Brain microvascular endothelial cell (primary cell): ENCODE data around the gene LARP4B.
A peak's percentile ranks its signal among the peaks of the same experiment; 100 is the strongest.

ENCODE experiments used
- DNase-seq: peaks from one replicate; pipeline ENCODE4 v3.0.0-alpha.2; 2020
- H3K27ac ChIP-seq: fragments of 250-450 bp; sonication (Bioruptor Pico); 2 replicates; pipeline ENCODE4 v1.5.1; 2020; ENCODE audit warnings: mild to moderate bottlenecking, moderate library complexity
- H3K27me3 ChIP-seq: fragments of 250-450 bp; sonication (Bioruptor Pico); replicated peaks from 2 replicates; pipeline ENCODE4 v1.5.1; 2020; ENCODE audit warnings: mild to moderate bottlenecking
- H3K36me3 ChIP-seq: fragments of 250-450 bp; sonication (Bioruptor Pico); replicated peaks from 2 replicates; pipeline ENCODE4 v1.5.1; 2020; ENCODE audit warnings: mild to moderate bottlenecking
- H3K4me3 ChIP-seq: 2 replicates; pipeline ENCODE4 v1.5.1; 2011; ENCODE audit warnings: low read depth, mild to moderate bottlenecking, control low read depth, low read length, moderate library complexity
- in situ Hi-C: cut with HindIII; loops from 2 replicates; pipeline ENCODE4 v1.10.0; 2017; ENCODE audit warnings: low sequenced_read_pairs, low pct_ligation_motif_present
- TF ChIP-seq, protein P1 (sequence below): IDR thresholded peaks from 2 replicates; pipeline ENCODE4 v1.5.1; 2011; ENCODE audit warnings: low read depth, mild to moderate bottlenecking, moderate library complexity, low read length, control low read depth, inconsistent platforms; ENCODE audit errors: missing control alignments

Gene LARP4B

DNA sequence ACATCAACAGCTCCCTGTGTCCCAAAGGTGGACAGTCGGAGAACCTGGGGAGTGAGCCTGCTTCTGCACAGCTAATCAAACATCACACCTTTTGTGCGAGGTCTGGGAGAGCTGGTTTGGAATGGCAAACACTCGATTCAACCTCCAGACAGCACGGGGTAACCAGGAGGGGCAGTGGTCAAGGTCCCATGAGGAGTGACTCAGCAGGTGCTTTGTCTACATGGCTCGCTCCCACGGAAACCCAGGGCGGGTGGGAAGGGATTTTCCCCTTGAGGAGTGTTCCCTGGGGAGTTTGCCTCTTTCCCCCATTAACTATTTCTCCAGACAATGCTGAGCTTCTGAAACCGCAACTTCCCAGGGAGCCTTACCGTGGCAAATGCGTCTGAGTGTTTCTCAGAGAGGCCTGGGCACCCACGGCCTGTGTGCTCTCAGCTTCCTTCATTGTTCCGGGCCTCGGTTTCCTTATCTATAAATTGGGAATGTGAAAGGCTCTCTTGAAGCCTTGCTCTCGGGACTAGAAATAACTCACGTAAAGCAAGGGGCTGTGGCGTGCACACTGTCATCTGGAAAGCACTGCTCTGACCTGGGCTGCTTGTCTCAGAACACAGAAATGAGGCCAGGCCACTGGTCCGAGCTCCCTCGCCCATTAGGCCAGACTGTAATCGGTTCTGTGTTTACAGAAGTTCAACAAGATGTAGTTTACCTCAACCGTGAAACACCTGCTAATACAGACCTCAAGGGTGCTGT, 42.7 kb upstream of the LARP4B start:
- TF ChIP-seq, protein P1, sequence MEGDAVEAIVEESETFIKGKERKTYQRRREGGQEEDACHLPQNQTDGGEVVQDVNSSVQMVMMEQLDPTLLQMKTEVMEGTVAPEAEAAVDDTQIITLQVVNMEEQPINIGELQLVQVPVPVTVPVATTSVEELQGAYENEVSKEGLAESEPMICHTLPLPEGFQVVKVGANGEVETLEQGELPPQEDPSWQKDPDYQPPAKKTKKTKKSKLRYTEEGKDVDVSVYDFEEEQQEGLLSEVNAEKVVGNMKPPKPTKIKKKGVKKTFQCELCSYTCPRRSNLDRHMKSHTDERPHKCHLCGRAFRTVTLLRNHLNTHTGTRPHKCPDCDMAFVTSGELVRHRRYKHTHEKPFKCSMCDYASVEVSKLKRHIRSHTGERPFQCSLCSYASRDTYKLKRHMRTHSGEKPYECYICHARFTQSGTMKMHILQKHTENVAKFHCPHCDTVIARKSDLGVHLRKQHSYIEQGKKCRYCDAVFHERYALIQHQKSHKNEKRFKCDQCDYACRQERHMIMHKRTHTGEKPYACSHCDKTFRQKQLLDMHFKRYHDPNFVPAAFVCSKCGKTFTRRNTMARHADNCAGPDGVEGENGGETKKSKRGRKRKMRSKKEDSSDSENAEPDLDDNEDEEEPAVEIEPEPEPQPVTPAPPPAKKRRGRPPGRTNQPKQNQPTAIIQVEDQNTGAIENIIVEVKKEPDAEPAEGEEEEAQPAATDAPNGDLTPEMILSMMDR = no peak
- Histone ChIP-seq H3K4me3 (no peak overlapping the region), H3K36me3 (no peaks in the 10 kb centered on the region), H3K27ac (no peak overlapping the region), H3K27me3 (no peaks in the 10 kb centered on the region)
- in situ Hi-C loops = no loop called here
- DNase-seq = peak; percentile 73

DNA sequence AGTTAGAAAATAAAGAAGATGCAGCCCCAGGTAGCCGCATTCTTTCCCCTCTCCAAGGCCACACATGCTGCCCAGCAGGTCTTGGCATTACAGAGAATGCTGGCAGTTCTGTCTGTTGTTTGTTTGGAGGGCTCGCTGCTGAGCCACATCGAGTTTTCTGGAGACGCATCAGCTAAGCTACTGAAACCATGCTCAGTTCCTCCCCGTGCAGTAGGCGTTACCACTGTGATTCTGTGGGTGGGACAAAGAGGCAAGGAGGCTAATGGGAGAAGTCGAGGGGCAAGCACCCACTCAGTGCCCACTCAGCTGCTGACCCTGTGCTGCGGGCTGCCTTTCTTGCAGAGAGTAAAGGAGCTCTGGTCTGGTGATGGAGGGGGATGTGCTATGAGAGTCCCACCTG, 41.3 kb upstream of the LARP4B start:
- Histone ChIP-seq H3K27me3 (no peaks in the 10 kb centered on the region), H3K4me3 (no peak overlapping the region), H3K27ac (no peak overlapping the region), H3K36me3 (no peaks in the 10 kb centered on the region)
- in situ Hi-C loops = no loop called here
- no peak for DNase-seq
- TF ChIP-seq, protein P1 = no peak

DNA sequence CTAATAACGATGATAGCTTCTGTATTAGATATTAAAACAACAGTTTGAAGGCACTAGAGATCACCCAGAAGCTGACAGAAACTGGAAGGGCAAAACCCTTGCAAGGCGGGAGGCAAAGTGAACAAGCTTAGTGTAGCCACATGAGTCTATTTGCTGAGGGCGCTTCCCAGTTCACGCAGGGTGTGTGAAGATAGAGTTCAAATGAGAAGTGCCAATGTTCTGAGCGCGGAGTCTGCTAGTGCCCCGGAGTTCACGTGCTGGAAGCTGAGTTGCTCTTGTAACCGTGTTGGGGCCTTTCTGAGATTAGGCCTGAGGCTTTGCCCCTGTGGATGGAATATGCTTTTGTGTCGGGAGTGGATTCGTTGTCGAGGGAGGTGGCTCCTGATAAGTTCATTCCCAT, 40.1 kb upstream of the LARP4B start:
- H3K27me3 ChIP-seq = no peaks in the 10 kb centered on the region
- H3K27ac ChIP-seq = no peak overlapping the region
- H3K4me3 ChIP-seq = no peak overlapping the region
- H3K36me3 ChIP-seq = no peaks in the 10 kb centered on the region
- in situ Hi-C loops = no loop called here
- no peak for DNase-seq
- TF ChIP-seq, protein P1 = no peak

DNA sequence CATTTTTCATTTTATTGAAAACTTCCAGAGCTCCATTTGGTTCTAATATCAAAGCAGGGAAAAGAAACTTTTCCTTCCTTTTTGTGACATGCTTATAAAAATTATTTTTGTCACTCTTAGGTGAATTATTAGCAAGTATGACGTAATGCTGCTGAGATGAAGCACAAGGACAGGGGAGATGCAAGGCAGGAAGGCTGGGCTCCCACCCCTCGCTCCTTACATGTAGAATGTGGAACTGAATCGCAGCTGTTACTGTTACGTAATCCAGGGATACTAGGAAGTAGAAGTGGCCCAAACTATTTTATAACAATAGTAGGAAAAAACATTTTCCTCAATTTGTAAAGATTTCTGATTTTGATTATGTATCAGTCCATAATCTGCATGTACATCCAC, 39.6 kb upstream of the LARP4B start:
- H3K27ac ChIP-seq = no peak overlapping the region
- no peaks in the 10 kb centered on the region for H3K36me3 ChIP-seq
- DNase-seq = no peak
- TF ChIP-seq, protein P1 = no peak
- in situ Hi-C loops = no loop called here
- H3K27me3 ChIP-seq = no peaks in the 10 kb centered on the region
- no peak overlapping the region for H3K4me3 ChIP-seq

DNA sequence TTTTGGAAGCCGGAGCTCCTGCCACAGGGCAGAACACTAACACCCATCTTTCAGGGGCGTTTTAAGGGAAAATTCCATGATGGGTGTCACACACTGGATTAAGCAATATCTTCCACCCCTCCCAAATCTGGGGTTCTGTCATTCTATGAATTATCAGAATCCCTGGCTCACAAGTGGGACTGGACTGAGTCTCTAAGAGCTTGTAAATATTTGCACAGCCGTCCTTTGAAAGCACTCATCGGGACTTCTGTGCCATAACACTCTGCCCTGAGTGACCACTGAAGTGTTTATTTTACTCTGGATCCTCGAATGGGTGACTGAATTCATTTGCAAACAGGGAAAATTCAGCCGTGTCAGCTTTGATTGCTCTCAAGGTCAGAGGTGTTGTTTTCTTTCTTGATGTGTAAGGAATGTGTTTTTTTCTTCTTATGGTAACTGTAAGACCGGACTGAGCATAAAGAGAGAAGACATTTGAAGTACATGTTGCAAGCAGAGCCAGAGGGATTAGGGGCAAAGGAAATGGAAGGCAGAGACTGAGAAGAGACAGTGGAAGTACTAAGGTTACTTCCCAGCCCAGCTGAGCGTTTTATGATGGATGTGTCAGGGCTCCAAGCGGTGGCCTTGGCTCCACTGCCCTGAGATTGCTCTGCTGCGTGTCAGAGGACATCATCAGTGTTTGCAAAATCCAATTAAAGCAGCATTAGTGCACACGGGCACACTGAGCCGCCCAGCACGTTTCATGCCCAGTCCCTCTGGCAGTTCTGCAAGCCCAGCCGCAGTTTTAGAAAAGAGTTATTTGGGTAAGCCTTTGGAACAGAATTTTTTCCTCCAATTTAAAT, 39.0 kb upstream of the LARP4B start:
- H3K27me3 ChIP-seq = no peaks in the 10 kb centered on the region
- no peak overlapping the region for H3K4me3 ChIP-seq
- no peak overlapping the region for H3K27ac ChIP-seq
- in situ Hi-C loops = no loop called here
- peak; percentile 11 for DNase-seq
- TF ChIP-seq, protein P1 = no peak
- no peaks in the 10 kb centered on the region for H3K36me3 ChIP-seq
